Head of caudate nucleus (tissue), 42 donors: ENCODE measurements around the gene METRN.

Experiments
- DNase-seq, 42 donors: peaks; one replicate each; pipeline versions ENCODE4 v3.0.0 to v3.0.0-alpha.2; 2020 to 2021; ENCODE audit warnings: mixed read lengths in 7 of 42
- intact Hi-C: fragments of 100-400 bp; cut with DNase I; formaldehyde crosslinking; loops from one replicate; pipeline ENCODE4 v1.15.0; 2022

Gene METRN

DNA sequence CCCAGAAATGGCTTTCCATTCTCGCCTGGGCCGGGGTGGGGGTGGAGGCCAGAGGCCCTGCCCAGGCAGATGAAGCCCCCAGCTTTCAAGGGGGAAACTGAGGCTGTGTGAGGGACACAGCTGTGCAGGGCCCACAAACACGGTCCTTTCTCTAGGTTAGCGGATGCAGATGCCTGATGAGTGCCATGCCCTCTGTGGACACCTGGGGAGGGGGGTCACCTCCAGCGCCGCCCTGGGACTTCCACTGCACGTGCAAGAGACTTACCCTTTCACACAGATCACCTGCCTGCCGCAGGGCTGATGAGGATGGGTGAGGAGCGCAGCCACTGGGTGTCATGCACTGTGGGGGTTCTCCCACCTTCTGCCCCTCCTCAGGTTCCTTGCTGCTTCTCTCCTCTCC lies 3.5 kb downstream of the METRN start:
- intact Hi-C loops: no loop called here
- no peak for DNase-seq

DNA sequence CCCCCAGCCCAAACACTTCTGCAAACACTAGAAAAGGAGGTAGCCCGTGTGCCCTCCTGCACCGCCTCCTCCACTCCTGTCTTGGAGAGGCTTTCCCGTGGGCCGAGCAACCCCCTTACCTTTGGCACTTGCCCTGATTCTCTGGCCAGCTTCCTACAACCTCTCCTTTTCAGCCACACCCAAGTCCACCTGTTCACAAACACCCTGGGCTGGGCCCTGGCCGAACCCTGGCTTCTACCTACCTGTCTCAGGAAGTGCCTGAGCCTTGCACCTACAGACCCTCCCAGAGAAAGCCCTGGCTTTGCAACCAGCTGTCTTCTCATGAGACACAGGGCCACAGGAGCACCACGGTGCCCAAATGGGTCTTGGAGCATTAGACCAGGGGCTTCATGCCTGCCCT lies 4.0 kb downstream of the METRN start:
- intact Hi-C loops: no loop called here

DNA sequence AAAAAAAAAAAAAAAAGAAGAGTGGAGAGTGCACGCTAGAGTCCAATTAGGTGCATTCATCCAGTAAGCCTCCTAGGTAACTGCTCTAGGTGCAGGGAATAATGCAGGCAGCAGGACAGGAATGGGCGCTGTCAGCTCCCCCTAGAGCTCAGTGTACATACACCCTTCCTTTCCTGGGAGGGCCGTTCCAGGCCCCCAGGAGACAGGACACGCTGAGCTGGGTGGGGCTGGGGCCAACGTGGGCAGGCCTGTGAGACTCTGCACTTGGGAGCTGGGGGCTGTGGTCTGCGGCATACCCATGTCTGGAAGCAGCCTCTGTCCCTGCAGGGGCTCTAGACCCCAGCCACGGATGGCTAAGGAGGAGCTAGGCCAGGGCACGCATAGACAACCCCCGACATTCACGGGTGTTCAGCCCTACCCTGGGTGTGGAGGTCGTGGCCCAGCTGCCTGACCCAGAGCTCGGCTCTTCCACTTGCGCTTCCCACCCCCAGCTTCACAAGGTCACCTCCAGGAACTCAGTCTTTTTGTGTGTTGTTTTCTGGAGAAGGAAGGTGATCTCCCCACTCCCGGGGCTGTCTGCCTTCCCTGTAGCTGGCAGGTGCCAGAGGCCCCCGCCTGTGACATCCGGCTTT lies 5.0 kb downstream of the METRN start:
- peak in 2 of 42 donors; percentile 45 to 60 for DNase-seq
- intact Hi-C loops: loop anchor here (2.0 kb wide), 1 partner anchor 21 kb away; the partner anchor contains the start of gene CIAO3

More for the DNA sequence above, 4.0 kb downstream of the METRN start:
- no peak for DNase-seq

DNA sequence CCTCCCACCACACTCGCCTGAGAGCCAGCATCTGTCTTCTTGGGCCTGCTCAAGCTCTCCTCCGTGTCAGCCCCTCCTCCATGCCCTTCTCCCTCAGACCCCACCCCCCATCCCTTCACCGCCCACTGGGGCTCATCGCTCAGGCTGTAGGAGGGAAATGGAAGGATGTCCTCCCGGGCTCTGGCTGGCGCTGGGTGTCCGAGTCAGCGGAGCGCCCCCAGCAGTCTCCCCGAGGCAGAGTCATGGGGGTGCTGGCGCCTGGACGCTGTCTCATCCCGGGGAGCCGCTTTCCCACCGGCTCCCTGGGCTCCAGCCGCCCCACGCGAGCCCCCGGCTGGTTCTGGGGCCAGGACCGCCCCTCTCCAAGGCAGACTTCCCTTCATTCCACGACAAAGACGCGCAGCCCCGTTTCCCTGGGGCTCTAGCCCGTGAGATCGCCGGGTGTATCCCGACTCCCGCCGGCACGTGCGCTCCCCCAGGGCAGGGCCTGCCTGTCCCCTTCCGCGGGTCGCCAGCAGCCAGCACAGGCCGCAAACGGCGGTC lies 5.6 kb downstream of the METRN start:
- DNase-seq: peak in 26 of 42 donors; percentile 36 to 86 (median 65)

DNA sequence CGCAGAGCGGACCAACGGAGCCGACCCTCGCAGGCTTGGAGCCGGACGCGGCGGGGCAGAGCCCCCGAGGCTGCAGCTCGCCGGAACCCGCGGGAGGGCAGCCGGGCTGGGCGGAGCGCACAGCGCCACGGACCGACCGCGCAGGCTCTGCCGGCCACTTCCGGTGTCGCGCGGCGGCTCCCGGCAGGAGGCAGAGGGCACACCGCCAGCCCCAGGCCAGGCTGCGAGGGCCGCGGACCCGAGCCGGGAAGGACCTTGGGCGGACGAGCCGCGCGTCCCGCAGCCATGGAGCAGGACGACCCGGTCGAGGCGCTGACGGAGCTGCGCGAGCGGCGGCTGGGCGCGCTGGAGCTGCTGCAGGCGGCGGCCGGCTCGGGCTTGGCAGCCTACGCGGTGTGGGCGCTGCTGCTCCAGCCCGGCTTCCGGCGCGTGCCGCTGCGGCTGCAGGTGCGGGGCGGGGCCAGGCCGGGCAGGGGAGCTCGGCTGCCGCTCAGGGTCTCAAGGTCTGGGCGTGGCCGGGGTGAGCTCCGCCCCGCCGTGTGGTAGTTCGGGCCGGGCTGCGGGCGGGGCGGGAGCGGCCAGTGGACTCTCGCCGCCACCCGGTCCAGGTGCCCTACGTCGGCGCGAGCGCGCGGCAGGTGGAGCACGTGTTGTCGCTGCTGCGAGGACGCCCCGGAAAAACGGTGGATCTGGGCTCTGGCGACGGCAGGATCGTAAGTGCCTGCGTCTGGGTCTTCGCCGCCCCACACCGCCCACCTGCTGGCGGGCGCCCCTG lies 6.3 kb downstream of the METRN start, which contains the start of gene ANTKMT:
ANTKMT (plus strand) TSS at position 157 of the 775 bp plus-strand sequence; CDS start at position 286, 129 bp downstream.
- intact Hi-C loops: loop anchor here (2.0 kb wide), 1 partner anchor 20 kb away; the partner anchor contains the start of gene CIAO3
- DNase-seq: peak in 37 of 42 donors; percentile 57 to 90 (median 79)

More for the DNA sequence above, 5.6 kb downstream of the METRN start:
- intact Hi-C loops: loop anchor here (2.0 kb wide), 1 partner anchor 20 kb away; the partner anchor contains the start of gene CIAO3

DNA sequence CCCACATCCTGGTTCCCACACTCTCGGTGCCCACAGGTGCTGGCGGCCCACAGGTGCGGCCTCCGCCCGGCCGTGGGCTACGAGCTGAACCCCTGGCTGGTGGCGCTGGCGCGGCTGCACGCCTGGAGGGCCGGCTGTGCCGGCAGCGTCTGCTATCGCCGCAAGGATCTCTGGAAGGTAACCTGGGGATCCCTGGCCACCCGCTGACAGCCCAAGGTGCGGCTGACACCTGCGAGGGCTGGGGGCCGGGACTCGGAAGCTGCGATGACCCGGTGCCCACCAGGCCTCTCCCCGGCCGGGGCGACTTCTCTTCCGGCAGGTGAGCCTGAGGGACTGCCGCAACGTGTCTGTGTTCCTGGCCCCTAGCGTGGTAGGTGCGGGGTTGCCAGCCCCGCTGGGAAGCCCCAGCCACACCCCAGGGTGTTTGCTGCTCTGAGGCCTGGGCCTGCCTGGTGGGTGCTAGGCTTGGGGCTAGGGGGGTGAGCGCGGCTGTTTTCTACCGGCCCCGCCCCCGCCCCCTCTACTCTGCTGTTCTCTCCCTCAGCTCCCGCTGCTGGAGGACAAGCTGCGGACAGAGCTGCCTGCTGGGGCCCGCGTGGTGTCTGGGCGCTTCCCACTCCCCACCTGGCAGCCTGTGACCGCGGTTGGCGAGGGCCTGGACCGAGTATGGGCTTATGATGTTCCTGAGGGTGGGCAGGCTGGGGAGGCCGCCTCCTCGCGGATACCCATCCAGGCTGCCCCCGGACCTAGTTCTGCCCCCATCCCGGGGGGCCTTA lies 7.0 kb downstream of the METRN start:
- peak in 4 of 42 donors; percentile 7 to 25 (median 14) for DNase-seq

DNA sequence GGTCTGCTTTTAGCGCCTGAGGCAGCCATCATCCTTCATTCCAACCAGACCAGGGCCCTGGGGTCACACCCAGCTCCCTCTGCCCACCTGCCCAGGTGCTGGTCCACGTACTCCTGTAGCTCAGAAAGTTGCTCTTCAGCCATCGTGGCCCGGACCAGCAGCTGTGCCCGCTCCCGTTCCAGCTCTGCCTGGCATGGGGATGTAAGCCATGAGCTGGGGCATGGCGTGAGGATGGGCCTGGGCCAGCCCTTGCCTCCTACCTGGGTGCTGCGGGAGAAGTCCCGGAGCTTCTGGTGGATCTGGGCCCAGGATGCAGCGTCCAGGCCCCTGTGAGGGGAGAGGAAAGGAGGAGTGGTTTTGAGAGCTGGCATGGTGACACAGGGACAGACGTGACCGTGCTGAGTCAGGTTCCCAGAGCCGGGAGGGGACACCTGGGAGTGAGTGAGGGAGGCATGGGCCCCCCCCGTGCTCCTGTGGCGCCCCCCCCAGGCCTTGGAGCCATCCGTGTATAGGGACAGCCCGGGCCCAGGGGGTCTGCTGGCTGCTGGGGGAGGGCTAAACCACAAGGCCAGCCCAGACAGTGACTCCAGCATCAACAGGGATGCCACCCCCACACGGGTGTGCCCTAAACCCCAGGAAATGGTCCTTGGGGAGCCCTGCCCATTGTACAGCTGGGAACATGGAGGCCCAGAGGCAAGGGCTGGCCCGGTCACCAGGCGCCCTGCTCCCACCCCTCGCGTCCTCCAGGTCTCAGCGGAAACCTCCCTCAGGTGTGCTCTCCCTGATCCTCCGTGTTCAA lies 8.1 kb downstream of the METRN start:
- DNase-seq: peak in 5 of 42 donors; percentile 2 to 39 (median 8)
- intact Hi-C loops: no loop called here

More for the DNA sequence above, 7.0 kb downstream of the METRN start:
- intact Hi-C loops: loop anchor here (2.0 kb wide), 1 partner anchor 19 kb away; the partner anchor contains the start of gene CIAO3

DNA sequence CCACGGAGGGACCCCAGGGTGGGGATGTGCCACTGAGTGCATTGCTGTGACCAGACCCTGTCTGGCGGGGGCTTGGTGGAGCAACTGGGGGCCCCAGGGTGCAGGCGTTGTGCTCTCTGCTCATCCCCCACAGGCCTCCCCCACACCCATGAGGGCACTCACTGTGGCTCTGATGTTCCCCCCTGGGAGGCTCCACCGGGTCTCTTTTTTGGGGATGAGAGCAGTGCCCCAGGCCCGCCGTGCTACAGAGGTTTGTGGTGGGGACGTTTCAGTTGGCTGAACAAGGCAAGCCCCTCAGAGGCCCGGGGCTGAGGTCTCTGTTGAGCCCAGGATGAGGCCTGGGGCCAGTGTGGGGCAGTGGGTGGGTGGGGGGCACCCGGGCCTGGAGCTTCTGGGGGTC lies 8.8 kb downstream of the METRN start:
- DNase-seq: peak in 1 of 42 donors; percentile 4
- intact Hi-C loops: no loop called here

DNA sequence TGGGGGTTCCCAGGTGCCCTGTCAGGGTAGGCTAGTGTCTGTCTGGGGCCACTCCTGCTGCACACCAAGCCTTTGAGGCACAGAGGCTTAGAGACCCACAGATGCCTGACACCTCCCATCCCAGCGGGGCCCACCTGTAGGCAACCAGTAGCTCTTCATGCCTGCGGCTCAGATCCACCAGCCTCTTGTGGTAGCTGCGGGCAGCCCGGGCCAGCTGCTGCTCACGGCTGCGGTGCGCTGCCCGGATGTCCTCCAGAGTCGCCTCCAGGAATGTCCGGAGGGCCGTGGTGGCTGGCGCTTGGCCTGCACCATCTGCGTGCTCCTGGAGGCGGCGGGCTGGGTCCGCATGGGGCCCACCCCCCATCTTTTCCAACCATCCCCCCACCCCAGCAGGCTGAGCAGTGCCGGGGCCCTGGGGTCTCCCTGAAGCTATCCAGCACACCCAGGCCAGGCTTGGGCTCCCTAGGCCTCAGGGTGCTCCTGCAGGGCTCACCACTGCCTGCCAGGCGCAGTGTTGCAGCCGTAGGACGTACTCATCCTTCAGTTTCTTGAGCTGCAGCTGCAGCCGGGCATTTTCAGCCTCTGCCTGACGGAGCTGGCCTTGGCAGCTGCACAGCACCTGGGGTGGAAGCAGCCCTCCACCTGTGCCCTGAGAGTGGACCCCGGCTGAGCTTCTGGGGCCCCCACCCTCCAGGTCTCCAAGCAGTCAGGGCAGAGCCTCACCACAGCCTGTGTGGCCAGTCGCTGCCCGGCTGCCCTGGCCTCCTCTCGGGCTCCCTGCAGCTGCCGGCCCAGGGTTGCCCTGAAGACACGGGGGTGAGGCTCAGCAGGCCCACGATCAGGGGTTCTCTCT lies 9.5 kb downstream of the METRN start:
- peak in 5 of 42 donors; percentile 15 to 39 (median 34) for DNase-seq
- intact Hi-C loops: no loop called here

DNA sequence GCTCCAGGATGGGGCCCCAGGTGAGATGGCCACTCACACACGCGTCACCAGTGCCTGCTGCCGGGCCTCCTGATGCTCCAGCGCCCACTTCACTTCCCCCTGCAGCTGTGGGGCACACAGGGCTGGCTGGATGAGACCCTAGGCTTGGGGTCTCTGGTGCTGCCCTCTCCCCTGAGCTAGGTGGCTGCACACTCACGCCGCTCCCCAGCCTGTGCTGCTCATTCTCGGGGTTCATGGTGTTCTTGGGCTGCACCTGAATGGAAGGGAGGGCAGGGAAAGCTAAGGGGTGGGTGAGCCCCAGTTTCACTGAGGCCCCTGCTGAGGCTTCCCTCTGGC lies 10.1 kb downstream of the METRN start:
- intact Hi-C loops: no loop called here
- DNase-seq: peak in 5 of 42 donors; percentile 1 to 34 (median 9)

DNA sequence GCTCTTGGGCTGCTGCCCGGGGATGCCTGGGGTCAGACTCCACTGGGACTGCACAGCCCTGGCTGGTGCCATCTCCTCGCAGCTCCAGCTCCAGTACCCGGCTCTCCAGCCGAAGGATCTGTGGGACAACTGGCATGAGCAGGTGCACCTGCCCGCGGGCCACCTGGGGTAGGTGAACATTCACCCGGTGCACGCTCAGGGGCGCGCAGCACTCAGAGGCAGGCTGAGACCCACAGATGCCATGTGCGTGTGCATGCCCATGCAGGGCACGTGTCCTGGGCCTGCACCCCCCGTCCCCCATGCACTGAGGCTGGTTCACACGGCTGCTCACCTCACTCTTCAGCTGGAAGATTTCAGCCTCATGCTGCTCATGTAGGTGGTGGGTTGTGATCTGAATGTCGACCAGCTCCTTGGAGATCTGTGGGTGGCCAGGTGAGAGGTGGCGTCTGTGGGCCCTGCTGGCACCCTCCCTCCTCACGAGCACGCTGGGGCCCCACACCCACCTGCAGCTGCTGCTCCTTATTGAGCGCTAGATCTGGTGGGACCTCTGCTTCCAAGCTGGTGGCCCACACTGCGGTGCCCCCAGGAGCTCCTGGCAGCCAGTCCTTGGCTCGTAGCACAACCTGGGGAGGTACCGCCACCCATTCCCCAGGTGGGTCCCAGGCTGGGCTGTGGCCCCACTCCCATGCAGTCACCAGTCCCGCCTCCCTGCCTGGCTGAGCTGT lies 10.7 kb downstream of the METRN start:
- intact Hi-C loops: no loop called here
- peak in 8 of 42 donors; percentile 6 to 75 (median 50) for DNase-seq

DNA sequence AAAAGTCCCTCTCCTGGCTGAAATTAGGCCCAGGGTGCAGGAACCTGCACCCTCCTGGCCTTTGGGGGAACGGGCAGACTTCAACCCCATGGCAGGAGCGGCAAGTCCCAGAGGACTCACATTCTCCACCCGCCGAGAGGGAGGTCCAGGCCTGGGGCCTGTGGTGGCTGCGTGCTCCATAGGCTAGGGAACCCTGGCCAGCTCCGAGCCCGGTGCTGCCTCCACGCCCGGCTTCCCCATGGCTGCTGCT lies 11.2 kb downstream of the METRN start:
- DNase-seq: no peak
- intact Hi-C loops: no loop called here

DNA sequence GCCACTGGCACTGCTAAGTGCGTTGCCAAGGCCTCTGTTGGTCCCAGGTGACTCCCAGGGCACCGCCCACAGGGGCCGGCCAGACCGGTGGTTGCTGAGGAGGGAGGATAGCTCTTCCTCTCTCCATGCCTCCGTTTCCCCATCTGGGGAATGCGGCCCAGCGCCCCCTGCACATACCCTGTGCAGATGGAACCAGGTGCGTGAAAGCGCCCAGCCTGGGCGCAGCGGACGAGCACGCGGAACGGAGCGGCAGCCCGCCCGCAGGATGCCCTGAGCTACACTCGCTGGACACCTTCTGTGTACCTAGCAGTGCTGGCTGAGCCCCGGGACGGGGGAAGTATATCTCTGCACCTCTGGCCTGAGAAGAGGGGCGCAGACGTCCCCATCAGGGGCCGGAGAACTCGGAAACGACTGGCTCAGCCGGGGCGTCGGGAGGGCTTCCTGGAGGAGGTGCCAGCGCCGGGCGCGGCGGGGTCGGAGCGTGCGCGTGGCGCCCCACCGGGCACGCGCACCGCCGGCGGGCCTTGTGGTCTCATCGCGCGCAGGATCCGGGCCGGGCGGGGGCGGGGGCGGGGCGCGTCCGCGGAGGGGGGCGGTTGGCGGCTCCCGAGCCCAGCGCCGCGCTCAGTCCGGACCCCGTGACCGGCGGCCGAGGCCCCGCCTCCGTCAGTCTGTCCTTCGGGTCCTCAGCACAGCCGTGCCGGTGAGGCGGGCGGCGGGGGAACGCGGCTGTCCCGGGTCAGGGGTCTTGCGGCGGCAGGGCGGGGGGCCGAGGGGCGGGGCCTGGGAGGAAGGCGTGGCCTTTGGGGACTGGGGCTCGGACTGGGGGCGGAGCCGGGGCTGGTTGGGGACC lies 11.7 kb downstream of the METRN start, which contains the start of the genes CCDC78 and HAGHL:
CCDC78 (minus strand) TSS at position 6 of the 853 bp plus-strand sequence. CDS start 76 bp downstream, outside the sequence.
HAGHL (plus strand) TSS at position 669 of the 853 bp plus-strand sequence. CDS start 404 bp downstream, outside the sequence.
- DNase-seq: peak in 30 of 42 donors; percentile 50 to 87 (median 70)
- intact Hi-C loops: no loop called here

DNA sequence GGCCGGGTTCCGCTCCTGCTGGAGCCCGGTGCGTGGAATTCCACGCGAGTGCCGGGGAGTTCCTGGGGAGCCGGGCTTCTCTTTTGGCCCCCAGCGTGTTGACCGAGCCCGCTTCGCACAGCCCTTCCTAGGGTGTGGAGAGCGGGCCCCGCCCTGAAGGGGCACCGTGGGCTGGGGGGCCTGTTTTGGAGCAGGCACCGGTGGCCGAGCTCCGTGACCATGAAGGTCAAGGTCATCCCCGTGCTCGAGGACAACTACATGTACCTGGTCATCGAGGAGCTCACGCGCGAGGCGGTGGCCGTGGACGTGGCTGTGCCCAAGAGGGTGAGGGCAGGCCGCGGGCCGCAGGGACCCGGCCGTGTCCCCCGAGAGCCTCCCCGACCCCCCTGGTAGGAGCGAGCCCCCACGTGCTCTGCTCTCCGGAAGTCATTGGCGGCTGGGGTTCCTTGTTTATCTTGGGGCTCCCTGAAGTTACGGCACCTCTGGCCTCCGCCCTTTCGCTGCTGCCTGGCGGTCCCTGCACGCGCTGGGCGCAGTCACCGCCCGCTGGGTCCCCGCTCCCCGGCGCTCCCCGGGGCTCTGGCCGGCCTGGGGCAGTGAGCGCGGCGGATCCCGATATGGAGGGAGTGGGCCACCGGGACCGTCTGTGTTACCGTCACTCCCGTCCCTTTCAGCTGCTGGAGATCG lies 12.5 kb downstream of the METRN start:
- peak in 2 of 42 donors; percentile 15 to 18 for DNase-seq

More for the DNA sequence above, 12.5 kb downstream of the METRN start:
- intact Hi-C loops: no loop called here
